ENCODE data around the gene IQCH. TPM values are rescaled to one million over a fixed set of nuclear protein-coding genes. Genes with fewer than 3 reads are reported as not detected.

The IQCH gene
- total RNA-seq, 2 donors from 2014 or later: 3.6 to 3.7 TPM

DNA sequence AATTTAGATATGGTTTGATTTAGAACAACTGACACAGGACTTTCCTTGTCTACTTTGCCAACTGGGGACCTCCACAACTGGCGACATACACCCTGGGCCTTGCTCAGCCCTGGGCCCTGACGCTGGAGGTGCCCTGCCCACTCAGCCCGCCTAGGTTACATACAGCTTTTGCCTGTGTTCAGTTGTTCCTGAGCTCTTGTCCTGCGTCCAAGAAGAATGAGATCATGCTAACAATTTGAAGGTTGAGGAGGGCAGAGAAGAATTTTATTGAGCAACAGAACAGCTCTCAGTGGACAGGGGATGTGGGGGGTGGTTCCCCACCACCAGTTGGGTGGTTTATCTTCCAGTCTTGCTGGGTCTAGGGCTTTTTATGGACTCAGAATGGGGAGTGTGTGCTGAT, 67.9 kb downstream of the IQCH start:
- no peak overlapping the region for H3K4me3 Mint-ChIP-seq

DNA sequence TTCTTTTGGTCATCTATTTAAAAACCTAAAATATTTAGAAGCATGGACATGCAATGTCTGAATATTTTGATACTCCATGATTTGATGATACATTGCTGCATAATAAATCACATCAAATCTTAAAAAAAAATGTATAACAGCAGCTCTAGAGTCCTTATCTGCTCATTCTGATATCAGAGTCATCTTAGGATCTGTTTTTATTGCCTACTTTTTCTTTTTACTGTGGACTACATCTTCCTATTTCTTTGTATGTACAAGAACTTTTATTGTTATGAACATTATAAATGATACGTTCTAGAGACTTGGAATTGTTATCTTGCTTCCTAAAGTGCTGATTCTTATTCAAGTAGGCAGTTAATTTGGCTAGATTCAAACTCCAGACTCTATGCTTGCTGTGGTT, 72.7 kb downstream of the IQCH start:
- DNase-seq (no peak), ATAC-seq (replicated peaks in 1 of 2) (no peak)
- Mint-ChIP-seq H3K27me3 (ENCODE audit: low read depth) (peaks cover 12% of the 10 kb centered on the region), H3K4me1 (ENCODE audit: low read depth) (no peaks in the 10 kb centered on the region), H3K9me3 (peaks cover 3 to 6% of the 10 kb centered on the region in 2 donors), H3K27ac (no peak overlapping the region), H3K4me3 (no peak overlapping the region), H3K36me3 (ENCODE audit: insufficient read depth in 2 of 2) (peaks cover 3 to 5% of the 10 kb centered on the region in 2 donors)

More for the DNA sequence above, 67.9 kb downstream of the IQCH start:
- peaks cover 0 to 3% of the 10 kb centered on the region in 2 donors for H3K9me3 Mint-ChIP-seq
- H3K27me3 Mint-ChIP-seq (ENCODE audit: low read depth): peaks cover 20% of the 10 kb centered on the region
- no peaks in the 10 kb centered on the region for H3K36me3 Mint-ChIP-seq (ENCODE audit: insufficient read depth in 2 of 2)
- ATAC-seq (replicated peaks in 1 of 2) (no peak), DNase-seq (no peak)
- H3K27ac Mint-ChIP-seq: no peak overlapping the region
- no peaks in the 10 kb centered on the region for H3K4me1 Mint-ChIP-seq (ENCODE audit: low read depth)

DNA sequence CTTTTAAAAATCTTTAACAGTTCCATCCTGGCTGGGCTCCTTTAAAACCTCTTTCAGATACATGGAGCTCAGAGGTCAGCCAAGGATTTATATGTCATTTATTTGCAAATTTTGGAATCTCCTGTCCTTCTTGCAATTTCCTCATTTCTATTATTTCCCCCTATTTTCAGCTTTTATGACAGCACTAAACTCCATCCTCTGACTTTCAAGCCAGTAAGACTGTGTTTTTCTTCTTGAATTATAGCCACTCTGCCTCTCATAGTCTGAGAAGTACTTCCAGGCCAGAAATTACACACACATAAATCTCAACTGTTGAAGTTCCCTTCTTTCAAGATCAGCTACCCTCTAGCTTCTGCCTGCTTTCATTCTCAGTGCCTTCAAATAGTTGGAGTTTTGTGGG, 73.2 kb downstream of the IQCH start:
- Mint-ChIP-seq H3K36me3 (ENCODE audit: insufficient read depth in 2 of 2) (peaks cover 3 to 5% of the 10 kb centered on the region in 2 donors), H3K27ac (no peak overlapping the region), H3K27me3 (ENCODE audit: low read depth) (peaks cover 8% of the 10 kb centered on the region), H3K4me3 (no peak overlapping the region), H3K4me1 (ENCODE audit: low read depth) (no peaks in the 10 kb centered on the region), H3K9me3 (peaks cover 3 to 4% of the 10 kb centered on the region in 2 donors)
- ATAC-seq (replicated peaks in 1 of 2) (no peak), DNase-seq (no peak)

DNA sequence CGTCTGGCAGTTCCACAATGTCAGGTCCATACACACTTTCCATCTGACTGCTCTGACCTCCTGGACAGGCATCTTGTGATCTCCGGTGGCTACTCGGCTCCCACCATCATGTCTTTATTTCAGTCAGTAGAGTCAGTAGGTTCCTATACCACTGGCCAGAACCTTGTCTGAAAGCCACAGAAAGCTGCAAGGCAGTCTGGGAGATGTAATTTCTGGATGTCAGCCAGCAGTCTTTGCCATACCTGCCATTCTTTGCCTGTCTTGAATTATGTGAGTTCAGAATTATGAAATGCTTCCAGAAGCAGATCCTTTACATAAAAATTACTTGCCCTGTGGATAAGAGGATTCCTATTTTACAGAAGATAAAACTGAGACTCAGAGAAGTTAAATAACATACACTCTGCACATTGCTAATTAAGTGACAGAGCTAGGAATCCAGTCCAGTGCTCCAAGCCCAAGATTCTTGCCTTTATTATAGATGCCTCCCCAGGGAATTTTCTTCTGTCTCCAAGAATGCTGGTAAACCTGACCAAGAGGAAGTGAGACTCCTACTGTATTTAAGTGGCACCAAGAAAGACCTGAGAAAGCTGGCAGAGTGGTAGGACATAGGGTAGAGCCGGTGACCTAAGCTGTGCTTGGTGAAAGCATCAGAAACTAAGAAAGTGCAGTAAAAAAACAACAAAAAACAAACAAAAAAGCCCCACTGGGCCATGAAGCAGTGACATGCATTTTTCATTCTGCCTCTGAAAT, 75.6 kb downstream of the IQCH start:
- H3K4me3 Mint-ChIP-seq: no peak overlapping the region
- peaks cover 3% of the 10 kb centered on the region in 2 donors for H3K9me3 Mint-ChIP-seq
- H3K36me3 Mint-ChIP-seq (ENCODE audit: insufficient read depth in 2 of 2): peaks cover 3 to 5% of the 10 kb centered on the region in 2 donors
- no peak overlapping the region for H3K27ac Mint-ChIP-seq
- no peak for ATAC-seq (replicated peaks in 1 of 2)
- H3K4me1 Mint-ChIP-seq (ENCODE audit: low read depth): no peaks in the 10 kb centered on the region
- no peak for DNase-seq
- peaks cover 6% of the 10 kb centered on the region for H3K27me3 Mint-ChIP-seq (ENCODE audit: low read depth)

DNA sequence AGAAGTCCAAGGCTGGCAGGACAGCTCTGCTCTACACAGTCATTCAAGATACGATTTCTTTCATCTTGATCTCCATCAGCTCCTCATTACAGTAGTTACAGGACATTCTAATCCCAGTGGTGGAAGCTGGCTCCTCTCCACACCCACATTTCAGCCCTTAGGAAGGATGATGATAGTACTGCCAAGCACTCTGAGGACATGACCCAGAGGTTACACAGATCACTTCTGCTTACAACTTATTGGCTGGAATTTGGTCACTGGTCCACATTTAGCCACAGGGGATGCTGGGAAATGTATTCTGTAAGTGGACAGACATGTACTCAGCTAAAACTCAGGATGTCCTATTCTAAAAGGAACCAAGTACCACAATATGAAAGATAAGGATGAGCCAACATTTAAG, 77.1 kb downstream of the IQCH start:
- Mint-ChIP-seq H3K27me3 (ENCODE audit: low read depth) (peaks cover 6% of the 10 kb centered on the region), H3K9me3 (peaks cover 3% of the 10 kb centered on the region in 2 donors), H3K4me3 (no peak overlapping the region), H3K27ac (no peak overlapping the region), H3K36me3 (ENCODE audit: insufficient read depth in 2 of 2) (peaks cover 3 to 5% of the 10 kb centered on the region in 2 donors), H3K4me1 (ENCODE audit: low read depth) (no peaks in the 10 kb centered on the region)
- ATAC-seq (replicated peaks in 1 of 2): no peak
- no peak for DNase-seq

DNA sequence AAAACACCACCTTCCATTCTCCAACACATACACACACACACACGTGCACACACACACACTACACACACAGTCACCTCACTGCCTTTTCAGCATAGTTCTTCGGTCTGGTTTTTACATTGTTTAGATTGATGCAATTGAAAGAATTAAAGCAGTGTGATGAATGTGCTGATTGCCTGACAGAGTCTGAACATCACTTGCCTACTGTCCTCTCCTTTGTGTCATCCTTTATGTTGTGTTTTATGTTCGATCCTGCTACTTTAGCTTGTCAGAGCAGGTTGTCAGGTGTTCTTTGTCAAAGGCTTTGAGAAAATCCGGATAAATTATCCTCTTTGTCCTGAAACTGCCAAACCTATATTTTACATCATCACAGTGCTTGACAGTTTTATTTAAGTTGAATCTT, 80.4 kb downstream of the IQCH start:
- Mint-ChIP-seq H3K27me3 (ENCODE audit: low read depth) (no peaks in the 10 kb centered on the region), H3K4me3 (no peak overlapping the region), H3K9me3 (no peaks in the 10 kb centered on the region), H3K4me1 (ENCODE audit: low read depth) (no peaks in the 10 kb centered on the region), H3K27ac (no peak overlapping the region), H3K36me3 (ENCODE audit: insufficient read depth in 2 of 2) (no peaks in the 10 kb centered on the region)
- DNase-seq: no peak
- ATAC-seq (replicated peaks in 1 of 2): no peak

DNA sequence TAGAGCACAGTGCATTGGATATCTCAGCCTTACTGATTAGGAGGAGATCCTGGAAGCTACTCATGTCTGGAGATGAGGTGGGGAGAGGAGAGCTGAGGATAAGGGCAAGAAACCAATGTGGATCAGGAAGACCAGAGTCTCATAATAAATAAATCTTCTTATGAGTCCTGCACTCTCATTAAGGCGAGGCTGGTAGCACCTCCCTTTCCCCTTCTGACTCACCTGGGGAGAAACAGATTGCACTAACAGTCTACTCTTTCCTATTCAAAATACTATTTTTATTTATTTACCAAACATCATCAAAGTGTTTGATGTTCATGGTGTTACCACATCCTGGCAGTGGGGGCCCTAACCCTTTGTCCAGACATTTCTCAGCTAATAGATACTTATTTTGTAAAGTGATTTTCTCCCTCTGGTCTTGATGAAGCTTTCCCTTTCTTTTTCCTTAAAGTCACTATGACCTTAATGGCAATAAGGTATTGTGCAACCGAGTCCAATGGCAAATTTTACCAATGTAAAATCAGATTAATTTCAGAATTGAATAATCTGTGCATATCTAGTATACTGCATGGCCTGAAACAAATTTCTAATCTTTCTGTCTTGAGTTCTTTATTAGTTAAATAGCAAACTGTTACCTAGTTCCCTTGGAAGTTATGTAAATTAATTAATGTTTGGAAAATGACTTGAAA, 81.1 kb downstream of the IQCH start:
- H3K9me3 Mint-ChIP-seq: no peaks in the 10 kb centered on the region
- DNase-seq: no peak
- no peaks in the 10 kb centered on the region for H3K4me1 Mint-ChIP-seq (ENCODE audit: low read depth)

DNA sequence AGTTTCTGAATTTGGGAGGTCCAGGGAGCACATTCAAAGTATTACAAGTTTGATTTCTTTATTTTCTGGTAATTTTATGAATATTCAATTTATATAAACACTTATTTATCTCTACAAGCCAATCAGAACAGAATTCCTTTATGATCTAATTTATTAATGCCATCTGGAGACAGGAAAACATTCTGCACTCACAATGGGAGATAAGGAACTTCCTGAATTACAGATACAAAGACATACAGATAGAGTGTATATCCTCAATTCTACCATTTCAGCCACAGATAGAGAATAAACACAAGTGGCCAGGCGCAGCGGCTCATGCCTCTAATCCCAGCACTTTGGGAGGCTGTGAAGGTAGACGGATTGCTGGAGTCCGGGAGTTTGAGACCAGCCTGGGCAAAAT, 86.0 kb downstream of the IQCH start:
- ATAC-seq (replicated peaks in 1 of 2): no peak
- Mint-ChIP-seq H3K36me3 (ENCODE audit: insufficient read depth in 2 of 2) (peaks cover 2 to 8% of the 10 kb centered on the region in 2 donors), H3K27me3 (ENCODE audit: low read depth) (no peaks in the 10 kb centered on the region), H3K4me3 (no peak overlapping the region), H3K27ac (no peak overlapping the region), H3K9me3 (peaks cover 0 to 2% of the 10 kb centered on the region in 2 donors), H3K4me1 (ENCODE audit: low read depth) (no peaks in the 10 kb centered on the region)
- DNase-seq: no peak

More for the DNA sequence above, 81.1 kb downstream of the IQCH start:
- H3K36me3 Mint-ChIP-seq (ENCODE audit: insufficient read depth in 2 of 2): no peaks in the 10 kb centered on the region
- no peak overlapping the region for H3K4me3 Mint-ChIP-seq
- H3K27me3 Mint-ChIP-seq (ENCODE audit: low read depth): no peaks in the 10 kb centered on the region
- H3K27ac Mint-ChIP-seq: no peak overlapping the region
- no peak for ATAC-seq (replicated peaks in 1 of 2)

DNA sequence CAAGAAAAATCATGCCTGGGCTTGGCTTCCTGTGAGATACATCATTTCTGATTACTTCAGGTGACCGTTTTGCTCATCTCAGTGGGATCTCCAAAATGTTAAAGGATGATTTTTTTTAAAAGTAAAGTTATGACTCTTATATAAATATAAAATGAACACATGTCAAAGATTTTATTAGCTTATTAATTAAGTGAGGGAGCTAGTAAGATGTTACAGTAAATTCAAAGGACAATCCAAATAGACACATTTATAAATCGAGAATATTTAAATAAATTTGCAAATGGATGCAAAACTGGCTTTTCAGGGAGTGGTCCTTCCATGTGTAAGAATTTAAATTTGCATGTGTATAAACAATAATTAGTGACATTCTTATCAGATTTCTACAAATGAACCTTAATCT, 87.0 kb downstream of the IQCH start:
- ATAC-seq (replicated peaks in 1 of 2): no peak
- Mint-ChIP-seq H3K4me1 (ENCODE audit: low read depth) (no peaks in the 10 kb centered on the region), H3K36me3 (ENCODE audit: insufficient read depth in 2 of 2) (peaks cover 4 to 8% of the 10 kb centered on the region in 2 donors), H3K27ac (no peak overlapping the region), H3K4me3 (no peak overlapping the region), H3K27me3 (ENCODE audit: low read depth) (no peaks in the 10 kb centered on the region), H3K9me3 (peaks cover 0 to 2% of the 10 kb centered on the region in 2 donors)
- DNase-seq: no peak

DNA sequence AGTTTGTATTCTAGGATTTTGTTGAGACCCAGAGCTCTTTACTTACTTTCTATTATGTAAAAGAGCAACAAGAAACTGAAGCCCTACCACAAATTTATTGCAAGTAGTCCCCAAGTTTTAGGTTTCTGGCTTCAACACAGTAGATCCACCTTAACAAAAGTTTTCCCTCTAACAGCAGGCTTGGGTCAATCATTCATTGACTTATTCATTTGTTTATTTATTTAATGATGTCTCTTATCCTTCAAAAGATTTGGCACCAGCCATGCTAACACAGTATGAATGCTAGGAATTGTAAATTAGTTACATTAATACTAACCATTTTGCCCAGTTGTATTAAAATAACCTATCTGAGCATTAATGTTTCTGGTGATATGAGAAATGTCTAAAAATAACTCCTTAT, 88.6 kb downstream of the IQCH start:
- no peak overlapping the region for H3K27ac Mint-ChIP-seq
- H3K27me3 Mint-ChIP-seq (ENCODE audit: low read depth): no peaks in the 10 kb centered on the region
- H3K4me1 Mint-ChIP-seq (ENCODE audit: low read depth): no peaks in the 10 kb centered on the region
- H3K4me3 Mint-ChIP-seq: no peak overlapping the region
- H3K9me3 Mint-ChIP-seq: peaks cover 2% of the 10 kb centered on the region in 2 donors
- DNase-seq: no peak
- no peak for ATAC-seq (replicated peaks in 1 of 2)
- peaks cover 4 to 10% of the 10 kb centered on the region in 2 donors for H3K36me3 Mint-ChIP-seq (ENCODE audit: insufficient read depth in 2 of 2)

DNA sequence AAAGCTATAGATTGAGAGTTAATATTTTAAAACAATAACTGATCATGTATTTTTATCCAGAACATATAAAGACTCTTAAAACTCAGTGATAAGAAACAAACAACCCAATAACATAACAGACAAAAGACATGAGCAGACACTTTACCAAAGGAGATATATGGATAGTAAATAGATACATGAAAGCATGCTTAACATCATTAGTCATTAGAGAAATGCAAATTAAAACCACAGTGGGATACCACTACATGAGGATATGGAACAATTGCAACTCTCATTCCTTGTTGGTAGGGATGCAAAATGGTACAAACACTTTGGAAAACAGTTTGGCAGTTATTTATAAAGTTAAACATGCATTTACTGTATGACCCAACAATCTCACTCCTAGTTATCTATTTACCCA, 95.0 kb downstream of the IQCH start:
- no peak overlapping the region for H3K27ac Mint-ChIP-seq
- H3K4me1 Mint-ChIP-seq (ENCODE audit: low read depth): no peaks in the 10 kb centered on the region
- H3K9me3 Mint-ChIP-seq: peaks cover 2 to 8% of the 10 kb centered on the region in 2 donors
- DNase-seq: no peak
- H3K4me3 Mint-ChIP-seq: no peak overlapping the region
- no peak for ATAC-seq (replicated peaks in 1 of 2)
- no peaks in the 10 kb centered on the region for H3K27me3 Mint-ChIP-seq (ENCODE audit: low read depth)
- peaks cover 7 to 8% of the 10 kb centered on the region in 2 donors for H3K36me3 Mint-ChIP-seq (ENCODE audit: insufficient read depth in 2 of 2)

DNA sequence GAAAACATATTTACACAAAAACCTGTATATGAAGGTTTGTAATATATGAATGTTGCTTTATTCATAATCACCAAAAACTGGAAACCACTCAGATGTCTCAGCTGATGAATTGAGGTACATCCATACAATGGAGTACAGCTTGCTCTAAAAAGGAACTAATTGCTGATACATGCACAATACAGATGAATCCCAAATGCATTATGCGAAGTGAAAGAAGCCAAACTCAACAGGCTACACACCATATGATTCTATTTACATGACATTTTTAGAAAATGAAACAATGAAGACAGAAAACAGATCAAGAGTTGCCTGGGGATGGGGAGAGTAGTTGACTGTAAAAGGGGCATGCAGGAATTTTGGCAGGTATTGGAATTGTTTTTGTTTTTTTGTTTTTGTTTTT, 95.5 kb downstream of the IQCH start:
- no peak for ATAC-seq (replicated peaks in 1 of 2)
- Mint-ChIP-seq H3K4me3 (no peak overlapping the region), H3K27me3 (ENCODE audit: low read depth) (no peaks in the 10 kb centered on the region), H3K9me3 (peaks cover 2 to 8% of the 10 kb centered on the region in 2 donors), H3K36me3 (ENCODE audit: insufficient read depth in 2 of 2) (peaks cover 6 to 7% of the 10 kb centered on the region in 2 donors), H3K27ac (no peak overlapping the region), H3K4me1 (ENCODE audit: low read depth) (no peaks in the 10 kb centered on the region)
- DNase-seq: no peak

DNA sequence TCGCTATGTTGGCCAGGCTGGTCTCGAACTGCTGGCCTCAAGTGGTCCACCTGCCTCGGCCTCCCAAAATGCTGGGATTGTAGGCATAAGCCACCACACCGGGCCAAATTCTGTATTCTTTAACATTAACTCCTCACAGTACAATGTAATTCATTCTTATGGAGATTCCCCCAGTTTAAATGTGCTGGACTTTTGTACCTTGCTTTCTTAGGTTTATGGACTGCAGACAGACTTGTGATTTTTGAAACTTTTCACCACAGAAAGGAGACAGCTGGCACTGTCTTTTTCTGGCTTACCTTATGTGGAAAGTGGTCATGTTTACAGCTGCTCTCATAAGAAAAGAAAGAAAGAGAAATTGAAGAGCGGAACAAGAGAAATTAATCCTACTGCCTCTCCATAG, 103.8 kb downstream of the IQCH start:
- DNase-seq: no peak
- no peak for ATAC-seq (replicated peaks in 1 of 2)

More for the DNA sequence above, 103.8 kb downstream of the IQCH start:
- H3K36me3 Mint-ChIP-seq (ENCODE audit: insufficient read depth in 2 of 2): no peaks in the 10 kb centered on the region
- H3K27ac Mint-ChIP-seq: no peak overlapping the region
- H3K4me3 Mint-ChIP-seq: no peak overlapping the region
- no peaks in the 10 kb centered on the region for H3K27me3 Mint-ChIP-seq (ENCODE audit: low read depth)
- H3K9me3 Mint-ChIP-seq: no peaks in the 10 kb centered on the region
- no peaks in the 10 kb centered on the region for H3K4me1 Mint-ChIP-seq (ENCODE audit: low read depth)

Measured in activated T-cell treated with anti-CD3 and anti-CD28 coated beads, Interleukin-2, amount 50 U/mL, for 72 hours (primary cell).